Measurements from ENCODE around the gene GPATCH3.
A peak's percentile ranks its signal among the peaks of the same experiment; 100 is the strongest.
"Not testable (repeated sequence)": the region's sequence is repeated elsewhere in the genome, so short reads cannot be mapped to it uniquely, and the experiment has no call there.

GPATCH3 gene

GRCh38 chr1:26864610-26865480 lies 35.4 kb downstream of the GPATCH3 start:
- DNase-seq (ENCODE audit: low spot score) = peak; percentile 96

- DNase-seq (ENCODE audit: low spot score) = no peak
Measured at GRCh38 chr1:26863685-26864077, 36.6 kb downstream of the GPATCH3 start.

GRCh38 chr1:26862781-26863684 lies 37.2 kb downstream of the GPATCH3 start, which contains the start of gene SFN:
Gene SFN, plus strand, starts transcription at chr1:26863149. Its CDS starts 64 bp downstream, at chr1:26863213.
- no peak for DNase-seq (ENCODE audit: low spot score)

GRCh38 chr1:26861889-26862378 lies 38.3 kb downstream of the GPATCH3 start:
- DNase-seq (ENCODE audit: low spot score) = no peak

- peak; percentile 46 for DNase-seq (ENCODE audit: low spot score)
Measured at GRCh38 chr1:26861286-26861701, 39.0 kb downstream of the GPATCH3 start.

- DNase-seq (ENCODE audit: low spot score) = no peak
Measured at GRCh38 chr1:26858891-26859640, 41.2 kb downstream of the GPATCH3 start.

GRCh38 chr1:26858160-26858559 lies 42.1 kb downstream of the GPATCH3 start:
- DNase-seq (ENCODE audit: low spot score) = no peak

GRCh38 chr1:26857473-26858060 lies 42.7 kb downstream of the GPATCH3 start:
- DNase-seq (ENCODE audit: low spot score) = no peak

- DNase-seq (ENCODE audit: low spot score) = no peak
Measured at GRCh38 chr1:26856604-26857469, 43.4 kb downstream of the GPATCH3 start.

- no peak for DNase-seq (ENCODE audit: low spot score)
Measured at GRCh38 chr1:26856181-26856580, 44.1 kb downstream of the GPATCH3 start.

- DNase-seq (ENCODE audit: low spot score) = no peak
Measured at GRCh38 chr1:26855636-26856035, 44.6 kb downstream of the GPATCH3 start.

GRCh38 chr1:26854906-26855305 lies 45.4 kb downstream of the GPATCH3 start:
- DNase-seq (ENCODE audit: low spot score) = no peak

- no peak for DNase-seq (ENCODE audit: low spot score)
Measured at GRCh38 chr1:26853600-26853999, 46.7 kb downstream of the GPATCH3 start.

- peak; percentile 94 for DNase-seq (ENCODE audit: low spot score)
Measured at GRCh38 chr1:26853156-26853555, 47.1 kb downstream of the GPATCH3 start.

- DNase-seq (ENCODE audit: low spot score) = no peak
Measured at GRCh38 chr1:26852701-26853100, 47.6 kb downstream of the GPATCH3 start.

- DNase-seq (ENCODE audit: low spot score) = no peak
Measured at GRCh38 chr1:26851106-26851684, 49.1 kb downstream of the GPATCH3 start.

GRCh38 chr1:26848941-26849774 lies 51.1 kb downstream of the GPATCH3 start:
- peak; percentile 87 for DNase-seq (ENCODE audit: low spot score)

- DNase-seq (ENCODE audit: low spot score) = no peak
Measured at GRCh38 chr1:26848499-26848898, 51.8 kb downstream of the GPATCH3 start.

- DNase-seq (ENCODE audit: low spot score) = not testable (repeated sequence)
Measured at GRCh38 chr1:26847826-26848225, 52.4 kb downstream of the GPATCH3 start.
